Testis (tissue), 3 donors: Measurements from ENCODE around the gene GMCL1. TPM values are rescaled to one million over a fixed set of nuclear protein-coding genes. Genes with fewer than 3 reads are reported as not detected.
A peak's percentile ranks its signal among the peaks of the same experiment; 100 is the strongest.
"Not testable (repeated sequence)": the region's sequence is repeated elsewhere in the genome, so short reads cannot be mapped to it uniquely, and the experiment has no call there.

Experiments used
- DNase-seq: peaks from one replicate; pipeline ENCODE4 v3.0.0-alpha.2; 2019
- H3K27ac ChIP-seq, 2 donors: fragments of 200-600 bp; sonication (generic); one replicate each; pipeline ENCODE4 v1.5.1; 2019
- H3K27me3 ChIP-seq: fragments of 200-600 bp; sonication (generic); one replicate; pipeline ENCODE4 v1.5.1; 2019
- H3K36me3 ChIP-seq: fragments of 200-600 bp; sonication (generic); one replicate; pipeline ENCODE4 v1.5.1; 2017; ENCODE audit warnings: low read depth; ENCODE audit errors: missing control alignments
- H3K4me1 ChIP-seq: fragments of 200-600 bp; sonication (generic); one replicate; pipeline ENCODE4 v1.5.1; 2019
- H3K4me3 ChIP-seq, 2 donors: fragments of 200-600 bp; sonication (generic); one replicate each; pipeline ENCODE4 v1.5.1; 2017 to 2019
- H3K9me3 ChIP-seq: fragments of 200-600 bp; sonication (generic); one replicate; pipeline ENCODE4 v1.5.1; 2017
- CTCF ChIP-seq, 3 experiments: fragments of 450-650 bp in 2 of 3; fragments of 200-600 bp in 1 of 3; sonication (generic) in 1 of 3; IDR thresholded peaks; one replicate each; pipeline ENCODE4 v1.5.1; 2016 to 2019; ENCODE audit warnings: antibody characterized with exemption in 3 of 3, mild to moderate bottlenecking in 2 of 3, moderate library complexity in 1 of 3
- POLR2A ChIP-seq: fragments of 450-650 bp; IDR thresholded peaks from one replicate; pipeline ENCODE4 v1.6.1; 2017; ENCODE audit warnings: antibody characterized with exemption, mild to moderate bottlenecking, moderate library complexity
- WGBS, 2 donors: methylation state at CpG; one replicate each; pipeline ENCODE4 v1.1.5; 2018; 5-methylcytosine and 5-hydroxymethylcytosine counted together
- intact Hi-C: fragments of 100-400 bp; cut with DNase I; formaldehyde crosslinking; loops from one replicate; pipeline ENCODE4 v1.15.1; 2023; ENCODE audit warnings: low total_unique reads
- polyA plus RNA-seq: library from polyadenylated mRNA; stranded (reverse); fragments of 350-450 nt; fragmentation: Illumina TruSeq; extraction: RNeasy Lipid Tissue Mini Kit (QIAGEN cat#74804); gene quantifications from one replicate; pipeline ENCODE4 v1.2.3, GENCODE V29; 2014; ENCODE audit warnings: low read depth, low replicate concordance; ENCODE audit not compliant: insufficient read depth
- total RNA-seq, 2 donors: library from RNA; depleted of rRNA; stranded (reverse); fragments of >200 nt; gene quantifications; one replicate each; pipeline ENCODE4 v1.2.3, GENCODE V29; 2016

The GMCL1 gene
- total and polyA plus RNA-seq, 3 donors from 2014 or later = 19.9 to 30.5 (median 27.6) TPM

- Histone ChIP-seq H3K27me3 (no peaks in the 10 kb centered on the region), H3K36me3 (no peaks in the 10 kb centered on the region), H3K9me3 (no peaks in the 10 kb centered on the region), H3K4me3 (no peak overlapping the region), H3K27ac (no peak overlapping the region), H3K4me1 (no peaks in the 10 kb centered on the region)
- no peak for DNase-seq
- intact Hi-C loops = no loop called here
- no peak for TF ChIP-seq POLR2A
- TF ChIP-seq CTCF (IDR thresholded peaks at IDR 0.05) = no peak
- WGBS, 2 donors = 60 to 67% methylated on average over 1 of the region's 1 CpG
Observed at GRCh38 chr2:69863298-69863697, 33.8 kb downstream of the GMCL1 start.

GRCh38 chr2:69888451-69888850 lies 59.0 kb downstream of the GMCL1 start:
- Histone ChIP-seq H3K27ac (no peak overlapping the region), H3K4me3 (no peak overlapping the region), H3K36me3 (no peaks in the 10 kb centered on the region), H3K4me1 (no peaks in the 10 kb centered on the region), H3K27me3 (no peaks in the 10 kb centered on the region), H3K9me3 (no peaks in the 10 kb centered on the region)
- 94 to 97% methylated on average over 4 of the region's 4 CpGs for WGBS, 2 donors
- intact Hi-C loops = no loop called here
- TF ChIP-seq POLR2A (no peak), CTCF (IDR thresholded peaks at IDR 0.05) (no peak)
- no peak for DNase-seq

GRCh38 chr2:69889302-69889701 lies 59.8 kb downstream of the GMCL1 start:
- no peak for DNase-seq
- H3K4me1 ChIP-seq = no peaks in the 10 kb centered on the region
- intact Hi-C loops = no loop called here
- no peaks in the 10 kb centered on the region for H3K36me3 ChIP-seq
- TF ChIP-seq POLR2A (no peak), CTCF (IDR thresholded peaks at IDR 0.05) (no peak)
- H3K4me3 ChIP-seq = no peak overlapping the region
- H3K9me3 ChIP-seq = no peaks in the 10 kb centered on the region
- H3K27ac ChIP-seq = no peak overlapping the region
- no peaks in the 10 kb centered on the region for H3K27me3 ChIP-seq

GRCh38 chr2:69890881-69891280 lies 61.4 kb downstream of the GMCL1 start:
- WGBS, 2 donors = 64 to 74% methylated on average over 1 of the region's 1 CpG
- Histone ChIP-seq H3K36me3 (no peaks in the 10 kb centered on the region), H3K4me3 (no peak overlapping the region), H3K27me3 (no peaks in the 10 kb centered on the region), H3K9me3 (no peaks in the 10 kb centered on the region), H3K4me1 (peaks cover 13% of the 10 kb centered on the region), H3K27ac (no peak overlapping the region)
- no peak for DNase-seq
- TF ChIP-seq POLR2A (no peak), CTCF (IDR thresholded peaks at IDR 0.05) (no peak)
- intact Hi-C loops = no loop called here

- DNase-seq, H3K27me3 ChIP-seq, intact Hi-C loops, H3K27ac ChIP-seq, H3K36me3 ChIP-seq, H3K9me3 ChIP-seq: not testable (repeated sequence)
- H3K4me3 ChIP-seq = peak overlapping the region in 1 of 2 donors; percentile 70
- WGBS, 2 donors = 88 to 92% methylated on average over 7 of the region's 7 CpGs
- peaks cover 13% of the 10 kb centered on the region for H3K4me1 ChIP-seq
Observed at GRCh38 chr2:69892838-69893424, 63.5 kb downstream of the GMCL1 start.
